ENCODE data around the gene QRSL1.
"Not testable (repeated sequence)": the region's sequence is repeated elsewhere in the genome, so short reads cannot be mapped to it uniquely, and the experiment has no call there.

Gene QRSL1

GRCh38 chr6:106629103-106629858, at the start of gene QRSL1, which contains the start of gene RTN4IP1:
TSS of gene QRSL1 (plus strand) at chr6:106629578. CDS start at chr6:106629682, 104 bp downstream.
TSS of gene RTN4IP1 (minus strand) at chr6:106629498. CDS start at chr6:106629021, 477 bp downstream.
- DNase-seq: peak; percentile 92

- no peak for DNase-seq
Observed at GRCh38 chr6:106581468-106581867, 47.9 kb upstream of the QRSL1 start.

- no peak for DNase-seq
Observed at GRCh38 chr6:106586815-106587415, 42.5 kb upstream of the QRSL1 start.

- DNase-seq: not testable (repeated sequence)
Observed at GRCh38 chr6:106588937-106589336, 40.4 kb upstream of the QRSL1 start.

- no peak for DNase-seq
Observed at GRCh38 chr6:106591111-106591825, 38.1 kb upstream of the QRSL1 start.

GRCh38 chr6:106599440-106599839, 29.9 kb upstream of the QRSL1 start:
- no peak for DNase-seq

GRCh38 chr6:106600329-106600728, 29.0 kb upstream of the QRSL1 start:
- DNase-seq: no peak

- DNase-seq: peak; percentile 29
Observed at GRCh38 chr6:106608080-106608668, 21.2 kb upstream of the QRSL1 start.

GRCh38 chr6:106609699-106610098, 19.7 kb upstream of the QRSL1 start:
- peak; percentile 38 for DNase-seq

GRCh38 chr6:106611030-106611429, 18.3 kb upstream of the QRSL1 start:
- DNase-seq: no peak

- DNase-seq: no peak
Observed at GRCh38 chr6:106612671-106613416, 16.5 kb upstream of the QRSL1 start.

GRCh38 chr6:106613590-106613989, 15.8 kb upstream of the QRSL1 start:
- DNase-seq: no peak

- DNase-seq: no peak
Observed at GRCh38 chr6:106614166-106614565, 15.2 kb upstream of the QRSL1 start.

- DNase-seq: no peak
Observed at GRCh38 chr6:106614592-106615257, 14.7 kb upstream of the QRSL1 start.

- no peak for DNase-seq
Observed at GRCh38 chr6:106617302-106617701, 12.1 kb upstream of the QRSL1 start.

- DNase-seq: no peak
Observed at GRCh38 chr6:106617857-106618256, 11.5 kb upstream of the QRSL1 start.

GRCh38 chr6:106618324-106618723, 11.1 kb upstream of the QRSL1 start:
- no peak for DNase-seq

GRCh38 chr6:106619223-106619622, 10.2 kb upstream of the QRSL1 start:
- no peak for DNase-seq

- DNase-seq: no peak
Observed at GRCh38 chr6:106620931-106621672, 8.3 kb upstream of the QRSL1 start.

GRCh38 chr6:106622412-106622811, 7.0 kb upstream of the QRSL1 start:
- no peak for DNase-seq

GRCh38 chr6:106623039-106623438, 6.3 kb upstream of the QRSL1 start:
- DNase-seq: no peak

Data from NCI-H2029 (cell line).